GM18526 (cell line): ENCODE results near the gene DPEP2NB.

Source experiments
- POLR2A ChIP-seq: IDR thresholded peaks from 3 replicates; pipeline ENCODE4 v1.6.1; 2011; ENCODE audit not compliant: insufficient read length; ENCODE audit errors: extremely low read depth

DPEP2NB gene

GRCh38 chr16:67993207-67994039 lies 22.3 kb downstream of the DPEP2NB start:
- TF ChIP-seq POLR2A: peak; percentile 42

DNA sequence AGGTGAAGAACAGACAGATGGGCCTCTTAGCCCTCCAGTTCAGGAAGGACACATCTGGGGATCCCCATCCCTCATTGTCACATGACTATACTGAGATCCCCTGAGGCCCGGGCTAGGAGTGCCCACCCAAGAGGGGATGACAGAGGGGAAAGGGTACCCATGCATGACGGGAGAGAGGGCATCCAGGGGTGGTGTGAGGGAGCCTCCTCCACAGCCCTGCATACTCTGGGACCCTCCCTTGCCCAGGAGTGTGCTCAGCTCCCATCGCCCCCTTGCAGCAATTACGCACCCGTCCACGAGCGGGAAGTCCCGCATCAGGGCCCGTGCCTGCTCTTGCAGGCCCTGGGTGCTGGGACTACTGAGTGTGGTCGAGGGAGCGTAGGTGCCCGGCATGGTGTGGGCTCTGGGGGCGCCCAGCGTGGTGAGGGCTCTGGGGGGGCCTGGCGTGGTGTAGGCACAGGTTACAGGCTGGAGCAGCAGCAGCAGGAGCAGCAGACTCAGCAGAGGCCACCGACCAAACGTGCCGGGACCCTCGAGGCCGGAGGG lies 23.0 kb downstream of the DPEP2NB start:
- TF ChIP-seq POLR2A: no peak

GRCh38 chr16:67990018-67990386 lies 25.7 kb downstream of the DPEP2NB start:
- TF ChIP-seq POLR2A: no peak

- no peak for TF ChIP-seq POLR2A
These were observed 26.2 kb downstream of the DPEP2NB start for GRCh38 chr16:67989322-67990017.

DNA sequence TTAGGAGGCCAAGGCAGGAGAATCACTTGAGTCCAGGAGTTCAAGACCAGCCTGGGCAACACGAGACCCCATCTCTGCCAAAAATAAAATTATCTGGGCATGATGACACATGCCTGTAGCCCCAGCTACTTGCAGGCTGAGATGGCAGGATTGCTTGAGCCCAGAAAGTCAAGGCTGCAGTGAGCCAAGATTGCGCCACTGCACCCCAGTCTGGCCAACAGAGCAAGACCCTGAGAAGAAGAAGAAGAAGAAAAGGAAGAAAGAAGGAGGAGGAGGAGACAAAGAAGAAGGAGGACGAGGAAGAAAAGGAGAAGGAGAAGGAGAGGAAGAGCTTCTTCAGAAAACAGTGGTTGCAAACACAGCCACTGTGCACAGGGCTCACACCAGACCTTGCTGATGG lies 27.0 kb downstream of the DPEP2NB start:
- no peak for TF ChIP-seq POLR2A

- no peak for TF ChIP-seq POLR2A
These were observed 28.1 kb downstream of the DPEP2NB start for GRCh38 chr16:67987460-67988160.

GRCh38 chr16:67986949-67987348 lies 28.8 kb downstream of the DPEP2NB start:
- TF ChIP-seq POLR2A: no peak

DNA sequence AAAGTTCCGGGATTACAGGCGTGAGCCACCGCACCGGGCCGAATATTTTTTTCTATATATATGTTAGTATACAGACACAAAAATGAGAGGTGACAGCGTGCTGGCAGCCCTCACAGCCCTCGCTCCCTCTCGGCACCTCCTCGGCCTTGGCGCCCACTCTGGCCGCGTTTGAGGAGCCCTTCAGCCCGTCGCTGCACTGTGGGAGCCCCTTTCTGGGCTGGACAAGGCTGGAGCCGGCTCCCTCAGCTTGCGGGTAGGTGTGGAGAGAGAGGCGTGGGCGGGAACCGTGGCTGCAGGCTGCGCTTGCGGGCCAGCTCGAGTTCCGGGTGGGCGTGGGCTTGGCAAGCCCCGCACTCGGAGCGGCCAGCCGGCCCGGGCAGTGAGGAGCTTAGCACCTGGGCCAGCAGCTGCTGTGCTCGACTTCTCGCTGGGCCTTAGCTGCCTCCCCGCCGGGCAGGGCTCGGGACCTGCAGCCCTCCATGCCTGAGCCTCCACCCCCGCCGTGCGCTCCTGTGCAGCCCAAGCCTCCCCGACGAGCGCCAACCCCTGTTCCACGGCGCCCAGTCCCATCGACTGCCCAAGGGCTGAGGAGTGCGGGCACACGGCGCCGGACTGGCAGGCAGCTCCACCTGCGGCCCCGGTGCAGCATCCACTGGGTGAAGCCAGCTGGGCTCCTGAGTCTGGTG lies 33.6 kb downstream of the DPEP2NB start:
- no peak for TF ChIP-seq POLR2A

DNA sequence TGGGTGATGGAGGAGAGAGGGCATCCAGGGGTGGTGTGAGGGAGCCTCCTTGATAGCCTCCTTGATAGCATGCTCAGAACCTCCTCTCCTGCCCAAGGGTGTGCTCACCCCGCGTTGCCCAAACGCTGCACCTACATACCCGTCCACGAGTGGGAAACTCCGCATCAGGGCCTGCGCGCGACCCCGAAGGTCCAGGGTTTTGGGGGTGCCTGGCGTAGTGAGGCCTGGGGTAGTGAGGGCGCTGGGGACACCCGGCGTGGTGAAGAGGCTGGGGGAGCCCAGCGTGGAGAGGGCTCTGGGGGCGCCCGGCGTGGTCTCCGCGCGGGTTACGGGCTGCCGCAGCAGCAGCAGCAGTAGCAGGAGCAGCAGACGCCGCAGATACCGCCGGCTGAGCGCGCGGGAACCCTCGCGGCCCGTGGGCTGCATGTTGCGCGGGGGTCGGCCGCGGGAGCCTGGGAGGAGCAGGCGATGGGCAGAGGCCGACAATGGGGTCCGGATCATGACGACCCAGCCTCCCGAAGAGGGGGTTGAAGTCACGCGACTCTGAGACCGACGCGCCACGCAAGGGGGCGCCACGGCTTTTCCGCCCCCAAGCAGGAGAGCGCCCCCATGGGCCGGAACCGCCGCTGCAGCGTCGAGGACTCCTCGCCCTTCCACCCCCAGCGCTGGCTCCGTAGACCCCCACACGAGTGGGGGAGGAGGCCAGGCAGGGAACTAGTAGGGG lies 35.6 kb downstream of the DPEP2NB start, which contains the start of gene DPEP3:
Gene DPEP3, minus strand, starts transcription at position 545 of the 724 bp plus-strand sequence. Its CDS starts 119 bp downstream, at position 426.
- no peak for TF ChIP-seq POLR2A

DNA sequence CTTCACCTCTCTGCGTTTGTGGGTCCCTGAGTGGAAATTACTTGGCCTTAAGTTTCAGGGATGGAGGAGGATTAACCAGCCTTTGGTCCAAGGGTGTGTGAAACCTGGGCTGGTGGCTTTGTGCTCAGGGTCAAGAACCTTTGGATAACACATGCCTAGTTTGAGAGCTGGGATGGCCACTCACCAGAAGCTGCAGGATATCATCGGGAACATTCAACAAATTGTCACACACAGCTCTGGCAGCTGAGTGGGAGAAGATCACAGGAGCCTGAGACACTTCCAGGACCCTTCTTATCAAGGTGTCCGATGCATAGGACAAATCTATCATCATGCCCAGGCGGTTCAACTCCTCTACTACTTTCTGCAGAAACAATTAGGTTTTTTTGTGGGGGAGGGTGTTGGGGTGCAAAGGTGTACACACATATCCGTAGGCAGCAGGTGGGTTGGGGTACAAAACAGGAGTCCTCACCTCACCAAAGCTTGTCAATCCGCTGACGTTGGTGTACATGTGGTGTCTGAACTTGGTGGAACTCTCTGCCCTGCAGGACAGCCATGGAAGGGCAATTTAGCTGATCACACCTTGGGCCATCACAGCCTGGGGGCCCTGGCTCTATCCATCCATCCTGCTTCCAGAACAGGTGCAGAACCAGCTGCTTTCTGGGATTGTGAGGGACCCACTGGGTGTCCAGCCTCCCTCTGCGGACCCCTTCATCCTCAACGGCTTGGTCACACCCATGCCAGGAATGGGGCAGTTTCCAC lies 38.1 kb downstream of the DPEP2NB start:
- TF ChIP-seq POLR2A: no peak

- no peak for TF ChIP-seq POLR2A
These were observed 38.7 kb downstream of the DPEP2NB start for GRCh38 chr16:67977005-67977404.

GRCh38 chr16:67976205-67976604 lies 39.5 kb downstream of the DPEP2NB start:
- TF ChIP-seq POLR2A: no peak

DNA sequence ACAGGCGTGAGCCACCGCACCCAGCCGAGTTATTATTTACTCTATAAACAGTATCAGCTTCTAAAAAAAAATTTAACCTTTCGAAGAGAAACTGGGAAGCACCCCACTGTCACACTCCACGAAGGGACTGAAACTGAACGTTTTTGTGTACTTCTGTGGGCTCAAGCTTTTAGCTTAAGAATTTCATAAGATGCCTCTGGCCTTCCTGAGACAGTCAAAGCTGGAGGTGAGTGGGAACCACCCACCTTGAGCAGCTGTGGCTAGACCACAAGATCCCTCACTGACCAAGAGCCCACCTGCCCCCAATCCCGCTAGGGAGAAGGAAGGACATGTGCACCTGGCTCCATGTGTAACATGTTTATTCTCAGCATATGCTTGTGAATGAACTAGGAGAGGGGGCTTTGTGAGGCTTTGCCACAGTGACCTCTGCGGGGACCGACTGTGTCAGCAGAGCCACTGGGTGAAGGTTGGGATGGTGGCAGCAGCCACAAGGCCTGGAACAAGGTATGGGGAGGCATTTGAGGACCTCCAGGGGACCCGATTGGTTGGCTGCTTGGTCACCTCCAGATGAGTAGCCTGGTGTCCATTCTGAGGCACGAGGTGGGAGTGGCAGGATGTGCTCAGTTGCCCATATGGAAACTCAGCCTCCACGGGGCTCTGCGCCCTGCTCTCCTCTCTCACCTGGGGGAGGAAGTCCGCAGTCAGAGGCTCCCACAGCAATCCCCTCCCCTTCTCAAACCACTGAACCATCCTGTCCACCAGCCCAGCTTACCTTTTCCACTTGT lies 40.2 kb downstream of the DPEP2NB start:
- TF ChIP-seq POLR2A: no peak

DNA sequence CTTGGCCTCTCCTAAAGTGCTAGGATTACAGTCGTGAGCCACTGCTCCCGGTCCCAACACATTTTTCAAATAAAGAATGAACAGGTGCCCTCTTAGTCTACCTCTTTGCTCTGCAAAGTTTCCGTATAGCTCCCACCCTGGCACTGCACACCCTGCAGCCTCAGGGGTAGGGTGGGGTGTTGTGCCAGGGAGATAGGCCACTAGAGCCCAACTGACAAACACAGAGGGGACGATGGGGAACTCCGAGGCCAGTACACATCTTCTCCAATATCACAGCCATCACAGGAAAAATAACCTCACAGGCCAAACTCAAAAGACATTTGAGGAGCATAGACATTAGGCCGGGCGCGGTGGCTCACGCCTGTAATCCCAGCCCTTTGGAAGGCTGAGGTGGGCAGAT lies 44.6 kb downstream of the DPEP2NB start:
- no peak for TF ChIP-seq POLR2A
